ENCODE results near the gene BOC. TPM values are rescaled to one million over a fixed set of nuclear protein-coding genes. Genes with fewer than 3 reads are reported as not detected.

BOC gene
- total RNA-seq, 6 experiments from 2014 or later: 7.0 to 15.1 (median 13.2) TPM

DNA sequence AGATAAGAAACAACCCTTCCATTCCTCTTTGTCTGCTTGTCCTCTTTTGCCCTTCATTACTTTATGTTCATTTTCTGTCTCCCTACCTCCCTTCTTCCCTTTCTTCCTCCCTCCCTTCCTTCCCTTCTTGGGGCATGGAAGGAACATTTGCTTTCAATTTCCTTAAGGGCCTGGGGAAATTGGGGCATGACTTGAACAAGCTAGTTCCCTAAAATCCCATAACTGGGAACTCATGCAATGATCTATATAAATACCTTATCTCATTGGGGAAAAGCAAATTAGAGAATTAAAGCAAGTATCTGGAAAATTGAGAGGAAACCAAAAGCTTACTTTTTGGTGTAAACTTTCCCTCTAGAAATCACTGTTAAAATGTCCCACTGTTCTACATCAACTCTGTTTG, 35.7 kb downstream of the BOC start:
- peaks cover 76% of the 10 kb centered on the region for H3K4me1 Mint-ChIP-seq (ENCODE audit: low read depth)
- no peaks in the 10 kb centered on the region for H3K9me3 Mint-ChIP-seq
- H3K36me3 Mint-ChIP-seq (ENCODE audit: low read depth): peaks cover 14% of the 10 kb centered on the region; the same call in 1 of the 2 replicates
- no peak for TF ChIP-seq CTCF (IDR thresholded peaks at IDR 0.05)
- H3K27me3 Mint-ChIP-seq (ENCODE audit: insufficient read depth): no peaks in the 10 kb centered on the region; the same call in 1 of the 2 replicates
- peak overlapping the region; percentile 67; the same call in 1 of the 2 replicates for H3K27ac Mint-ChIP-seq
- H3K4me3 Mint-ChIP-seq: peak overlapping the region; percentile 68; the same call in 1 of the 2 replicates
- no peak for DNase-seq

GRCh38 chr3:113247675-113248458, 36.5 kb downstream of the BOC start:
- H3K27me3 Mint-ChIP-seq (ENCODE audit: insufficient read depth): no peaks in the 10 kb centered on the region; the same call in 1 of the 2 replicates
- H3K9me3 Mint-ChIP-seq: no peaks in the 10 kb centered on the region
- H3K4me1 Mint-ChIP-seq (ENCODE audit: low read depth): peaks cover 68% of the 10 kb centered on the region
- peak overlapping the region; percentile 68 for H3K4me3 Mint-ChIP-seq
- H3K36me3 Mint-ChIP-seq (ENCODE audit: low read depth): peaks cover 14% of the 10 kb centered on the region; the same call in 1 of the 2 replicates
- no peak for TF ChIP-seq CTCF (IDR thresholded peaks at IDR 0.05)
- DNase-seq: no peak
- peak overlapping the region; percentile 81 for H3K27ac Mint-ChIP-seq

- peaks cover 2% of the 10 kb centered on the region; the same call in 1 of the 2 replicates for H3K27me3 Mint-ChIP-seq (ENCODE audit: insufficient read depth)
- peaks cover 14% of the 10 kb centered on the region; the same call in 1 of the 2 replicates for H3K36me3 Mint-ChIP-seq (ENCODE audit: low read depth)
- H3K9me3 Mint-ChIP-seq: no peaks in the 10 kb centered on the region
- peak; percentile 87 for DNase-seq
- H3K27ac Mint-ChIP-seq: peak overlapping the region; percentile 81
- peaks cover 59% of the 10 kb centered on the region for H3K4me1 Mint-ChIP-seq (ENCODE audit: low read depth)
- no peak for TF ChIP-seq CTCF (IDR thresholded peaks at IDR 0.05)
- peak overlapping the region; percentile 52 for H3K4me3 Mint-ChIP-seq
Measured at GRCh38 chr3:113249111-113249510, 37.8 kb downstream of the BOC start.

- peaks cover 14% of the 10 kb centered on the region; the same call in 1 of the 2 replicates for H3K36me3 Mint-ChIP-seq (ENCODE audit: low read depth)
- TF ChIP-seq CTCF (IDR thresholded peaks at IDR 0.05): no peak
- peaks cover 60% of the 10 kb centered on the region for H3K4me1 Mint-ChIP-seq (ENCODE audit: low read depth)
- H3K27me3 Mint-ChIP-seq (ENCODE audit: insufficient read depth): peaks cover 3% of the 10 kb centered on the region; the same call in 1 of the 2 replicates
- no peak for DNase-seq
- H3K27ac Mint-ChIP-seq: peak overlapping the region; percentile 81
- no peak overlapping the region; the same call in none of the 2 replicates for H3K4me3 Mint-ChIP-seq
- H3K9me3 Mint-ChIP-seq: no peaks in the 10 kb centered on the region
Measured at GRCh38 chr3:113249601-113250000, 38.2 kb downstream of the BOC start.

DNA sequence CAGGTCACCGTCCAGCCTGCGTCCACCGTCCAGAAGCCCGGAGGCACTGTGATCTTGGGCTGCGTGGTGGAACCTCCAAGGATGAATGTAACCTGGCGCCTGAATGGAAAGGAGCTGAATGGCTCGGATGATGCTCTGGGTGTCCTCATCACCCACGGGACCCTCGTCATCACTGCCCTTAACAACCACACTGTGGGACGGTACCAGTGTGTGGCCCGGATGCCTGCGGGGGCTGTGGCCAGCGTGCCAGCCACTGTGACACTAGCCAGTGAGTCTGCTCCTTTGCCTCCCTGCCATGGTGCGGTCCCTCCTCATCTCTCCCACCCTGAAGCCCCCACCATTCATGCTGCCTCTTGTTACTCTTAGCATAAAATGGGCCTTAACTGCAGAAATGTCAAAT, 39.2 kb downstream of the BOC start:
- Mint-ChIP-seq H3K4me3 (no peak overlapping the region), H3K27me3 (ENCODE audit: insufficient read depth) (peaks cover 4% of the 10 kb centered on the region; the same call in 1 of the 2 replicates), H3K9me3 (no peaks in the 10 kb centered on the region), H3K27ac (no peak overlapping the region), H3K4me1 (ENCODE audit: low read depth) (peaks cover 65% of the 10 kb centered on the region), H3K36me3 (ENCODE audit: low read depth) (peaks cover 9% of the 10 kb centered on the region; the same call in 1 of the 2 replicates)
- no peak for TF ChIP-seq CTCF (IDR thresholded peaks at IDR 0.05)
- DNase-seq: no peak
